SK-N-SH (cell line): ENCODE results near the gene PRR36.

Experiments
- CTCF ChIP-seq: fragments of 200-600 bp; sonication (generic); IDR thresholded peaks from 2 replicates; pipeline ENCODE4 v1.6.1; 2017; ENCODE audit warnings: antibody characterized with exemption, mild to moderate bottlenecking, moderate library complexity
- PBX3 ChIP-seq: IDR thresholded peaks from 2 replicates; pipeline ENCODE4; 2012
- YY1 ChIP-seq: IDR thresholded peaks from 2 replicates; pipeline ENCODE4 v1.4.0; 2012; ENCODE audit warnings: low read depth, mild to moderate bottlenecking

GRCh38 chr19:7859831-7860713 is 14.1 kb downstream of the PRR36 start:
- TF ChIP-seq CTCF (no peak), PBX3 (no peak), YY1 (no peak)
